Activated B cell treated with CpG ODN at 0.5 μM for 24 hours (primary cell): ENCODE data around the gene LPAR1. TPM values are rescaled to one million over a fixed set of nuclear protein-coding genes. Genes with fewer than 3 reads are reported as not detected.

Experiments used
- ATAC-seq: fragments of 200-7000 bp; cut with Tn5 transposase; one replicate; pipeline ENCODE4 v1.10.0; 2021; ENCODE audit warnings: low read depth, mild to moderate bottlenecking, moderate library complexity
- CTCF ChIA-PET: fragments of 350-600 bp; sonication (Branson Sonifier 250); formaldehyde crosslinking; loops from one replicate; lab custom pipeline; 2021; ENCODE audit warnings: antibody characterized with exemption; lab: Charles Lee
- POLR2A ChIA-PET: fragments of 350-600 bp; sonication (Branson Sonifier 250); formaldehyde crosslinking; loops from one replicate; lab custom pipeline; 2021; ENCODE audit warnings: antibody characterized with exemption; lab: Charles Lee
- DNase-seq: peaks from one replicate; pipeline ENCODE4 v3.0.0; 2022
- H3K27ac Mint-ChIP-seq: one replicate; pipeline ENCODE4 v1.8.0; 2020; ENCODE audit warnings: mixed read lengths
- H3K27me3 Mint-ChIP-seq: one replicate; pipeline ENCODE4 v1.8.0; 2021; ENCODE audit warnings: mixed read lengths
- H3K36me3 Mint-ChIP-seq: one replicate; pipeline ENCODE4 v1.8.0; 2021; ENCODE audit warnings: low read depth, mixed read lengths
- H3K4me1 Mint-ChIP-seq: one replicate; pipeline ENCODE4 v1.8.0; 2021; ENCODE audit warnings: mixed read lengths
- H3K4me3 Mint-ChIP-seq: one replicate; pipeline ENCODE4 v1.8.0; 2020; ENCODE audit warnings: mild to moderate bottlenecking, mixed read lengths
- H3K9me3 Mint-ChIP-seq: one replicate; pipeline ENCODE4 v1.8.0; 2020; ENCODE audit warnings: mixed read lengths
- CTCF ChIP-seq: fragments of 200-600 bp; IDR thresholded peaks from one replicate; pipeline ENCODE4 v1.8.0; 2022; ENCODE audit warnings: antibody characterized with exemption, mild to moderate bottlenecking
- intact Hi-C: fragments of 100-400 bp; cut with micrococcal nuclease; formaldehyde crosslinking; loops from one replicate; pipeline ENCODE4 v1.15.1; 2024
- total RNA-seq: library from RNA; stranded (reverse); gene quantifications from 2 replicates; pipeline ENCODE4 v1.2.3, GENCODE V29; 2022

Gene LPAR1
- total RNA-seq, 1 donor from 2014 or later = not detected

GRCh38 chr9:110847671-110848070, 190.6 kb downstream of the LPAR1 start:
- CTCF ChIA-PET = no interaction called here
- no peak overlapping the region for H3K27ac Mint-ChIP-seq

GRCh38 chr9:110846215-110846614, 192.1 kb downstream of the LPAR1 start:
- POLR2A ChIA-PET = no interaction called here
- intact Hi-C loops = no loop called here
- no peak for ATAC-seq
- DNase-seq = no peak
- no peak overlapping the region for H3K4me3 Mint-ChIP-seq
- peaks cover 1% of the 10 kb centered on the region for H3K9me3 Mint-ChIP-seq
- H3K27me3 Mint-ChIP-seq = no peaks in the 10 kb centered on the region
- CTCF ChIA-PET = no interaction called here
- H3K4me1 Mint-ChIP-seq = no peaks in the 10 kb centered on the region
- TF ChIP-seq CTCF = no peak
- H3K36me3 Mint-ChIP-seq = no peaks in the 10 kb centered on the region
- H3K27ac Mint-ChIP-seq = no peak overlapping the region

More at GRCh38 chr9:110847671-110848070, 190.6 kb downstream of the LPAR1 start:
- DNase-seq = no peak
- Mint-ChIP-seq H3K36me3 (no peaks in the 10 kb centered on the region), H3K4me3 (no peak overlapping the region), H3K4me1 (no peaks in the 10 kb centered on the region), H3K27me3 (no peaks in the 10 kb centered on the region), H3K9me3 (peaks cover 1% of the 10 kb centered on the region)
- intact Hi-C loops = no loop called here
- TF ChIP-seq CTCF = no peak
- no peak for ATAC-seq
- POLR2A ChIA-PET = no interaction called here

GRCh38 chr9:110844121-110844520, 194.1 kb downstream of the LPAR1 start:
- Mint-ChIP-seq H3K27me3 (no peaks in the 10 kb centered on the region), H3K9me3 (no peaks in the 10 kb centered on the region), H3K4me3 (no peak overlapping the region), H3K4me1 (no peaks in the 10 kb centered on the region), H3K36me3 (no peaks in the 10 kb centered on the region), H3K27ac (no peak overlapping the region)
- CTCF ChIA-PET = no interaction called here
- ATAC-seq (no peak), DNase-seq (no peak)
- no peak for TF ChIP-seq CTCF
- intact Hi-C loops = no loop called here
- POLR2A ChIA-PET = no interaction called here

GRCh38 chr9:110842986-110843385, 195.3 kb downstream of the LPAR1 start:
- no peak for TF ChIP-seq CTCF

GRCh38 chr9:110842169-110842568, 196.1 kb downstream of the LPAR1 start:
- H3K4me3 Mint-ChIP-seq = no peak overlapping the region

More at GRCh38 chr9:110842986-110843385, 195.3 kb downstream of the LPAR1 start:
- Mint-ChIP-seq H3K27ac (no peak overlapping the region), H3K4me1 (no peaks in the 10 kb centered on the region), H3K36me3 (no peaks in the 10 kb centered on the region), H3K27me3 (no peaks in the 10 kb centered on the region), H3K4me3 (no peak overlapping the region), H3K9me3 (no peaks in the 10 kb centered on the region)
- POLR2A ChIA-PET = no interaction called here
- CTCF ChIA-PET = no interaction called here
- ATAC-seq (no peak), DNase-seq (no peak)
- intact Hi-C loops = no loop called here

More at GRCh38 chr9:110842169-110842568, 196.1 kb downstream of the LPAR1 start:
- H3K27ac Mint-ChIP-seq = no peak overlapping the region
- no peaks in the 10 kb centered on the region for H3K4me1 Mint-ChIP-seq
- CTCF ChIA-PET = no interaction called here
- intact Hi-C loops = no loop called here
- no peak for ATAC-seq
- H3K36me3 Mint-ChIP-seq = no peaks in the 10 kb centered on the region
- H3K27me3 Mint-ChIP-seq = no peaks in the 10 kb centered on the region
- POLR2A ChIA-PET = no interaction called here
- H3K9me3 Mint-ChIP-seq = no peaks in the 10 kb centered on the region
- DNase-seq = no peak
- no peak for TF ChIP-seq CTCF
